Stimulated activated CD4-positive, alpha-beta T cell treated with anti-CD3 and anti-CD28 coated beads, Interleukin-4, amount 100 ng/mL, for 48 hours (primary cell): ENCODE data around the gene HAT1.
A peak's percentile ranks its signal among the peaks of the same experiment; 100 is the strongest.
"Not testable (repeated sequence)": the region's sequence is repeated elsewhere in the genome, so short reads cannot be mapped to it uniquely, and the experiment has no call there.

Experiments used
- DNase-seq, 2 donors: peaks; one replicate each; pipeline ENCODE4 v3.0.0-alpha.2; 2020; ENCODE audit warnings: low read depth in 2 of 2

HAT1 gene, protein sequence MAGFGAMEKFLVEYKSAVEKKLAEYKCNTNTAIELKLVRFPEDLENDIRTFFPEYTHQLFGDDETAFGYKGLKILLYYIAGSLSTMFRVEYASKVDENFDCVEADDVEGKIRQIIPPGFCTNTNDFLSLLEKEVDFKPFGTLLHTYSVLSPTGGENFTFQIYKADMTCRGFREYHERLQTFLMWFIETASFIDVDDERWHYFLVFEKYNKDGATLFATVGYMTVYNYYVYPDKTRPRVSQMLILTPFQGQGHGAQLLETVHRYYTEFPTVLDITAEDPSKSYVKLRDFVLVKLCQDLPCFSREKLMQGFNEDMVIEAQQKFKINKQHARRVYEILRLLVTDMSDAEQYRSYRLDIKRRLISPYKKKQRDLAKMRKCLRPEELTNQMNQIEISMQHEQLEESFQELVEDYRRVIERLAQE

DNA sequence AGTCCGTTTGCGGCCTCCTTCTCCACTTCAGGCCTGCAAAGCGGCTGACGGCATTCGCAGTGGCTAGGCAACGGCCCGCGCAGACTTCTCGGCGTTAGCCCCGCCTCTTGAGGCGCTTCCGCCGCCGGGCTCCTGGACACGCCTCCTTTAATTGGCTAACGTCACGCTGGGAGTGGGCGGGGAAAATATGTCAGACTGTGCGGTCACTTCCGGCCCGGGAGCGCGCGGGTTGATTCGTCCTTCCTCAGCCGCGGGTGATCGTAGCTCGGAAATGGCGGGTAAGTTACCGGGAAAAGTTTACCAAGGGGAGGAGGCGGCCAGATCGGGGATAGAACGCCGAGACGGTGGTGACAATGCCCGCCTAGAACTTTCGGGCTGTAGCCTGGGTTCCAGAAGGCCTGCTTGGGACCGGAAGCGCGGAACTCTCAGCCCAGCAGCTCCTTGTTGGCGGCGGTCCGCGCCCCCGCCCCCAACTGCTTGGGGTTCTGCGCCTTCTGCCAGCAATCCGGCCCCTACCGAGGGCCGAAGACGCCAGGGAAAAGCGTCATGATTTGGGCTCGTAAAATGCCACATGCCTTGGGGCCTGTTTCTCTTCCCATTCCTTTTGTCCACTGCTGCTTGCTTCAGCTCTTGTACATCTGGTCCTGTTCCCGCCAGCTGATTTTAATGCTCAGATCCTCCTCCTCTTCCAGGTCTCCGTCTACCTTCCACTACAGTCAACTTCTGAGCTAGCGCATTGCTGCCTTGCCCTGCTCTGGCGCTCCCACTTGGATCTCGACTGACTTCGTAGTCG lies at the start of gene HAT1:
HAT1 (plus strand) TSS at position 232 of the 793 bp plus-strand sequence; CDS start at position 272, 40 bp downstream.
- DNase-seq: peak; percentile 96 to 99

DNA sequence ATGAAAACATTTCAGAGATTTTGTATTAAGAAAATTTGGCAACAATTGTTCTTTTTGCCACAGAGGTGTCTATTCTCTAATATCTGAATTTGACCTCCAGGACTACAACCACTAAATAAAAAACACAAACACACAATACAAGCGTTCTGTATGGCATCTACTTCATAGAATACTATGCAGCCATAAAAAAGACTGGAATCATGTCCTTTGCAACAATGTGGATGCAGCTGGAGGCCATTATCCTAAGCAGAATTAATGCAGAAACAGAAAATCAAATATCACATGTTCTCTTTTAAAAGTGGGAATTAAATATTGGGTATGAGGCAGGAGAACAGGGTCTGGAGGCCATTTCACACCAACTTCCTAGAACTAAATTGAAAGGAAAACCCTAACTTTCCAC lies 47.7 kb upstream of the HAT1 start:
- no peak for DNase-seq

DNA sequence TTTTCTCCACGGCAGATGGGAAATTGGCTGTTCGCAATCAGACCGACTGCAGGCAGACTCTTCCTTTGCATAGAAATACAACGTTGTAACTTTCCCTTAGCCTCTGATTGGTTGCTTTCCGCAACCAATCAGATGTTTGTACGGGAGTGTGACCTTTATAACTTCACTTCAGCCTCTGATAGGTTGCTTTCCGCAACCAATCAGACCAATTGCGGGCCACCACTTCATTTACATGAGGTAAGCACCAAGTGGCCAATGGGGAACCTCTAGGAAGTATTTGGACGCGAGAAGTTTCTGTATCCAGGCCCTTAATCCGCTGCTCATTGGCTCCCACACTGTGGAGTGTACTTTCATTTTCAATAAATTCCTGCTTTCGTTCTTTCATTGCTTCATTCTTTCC lies 47.3 kb upstream of the HAT1 start:
- no peak for DNase-seq

DNA sequence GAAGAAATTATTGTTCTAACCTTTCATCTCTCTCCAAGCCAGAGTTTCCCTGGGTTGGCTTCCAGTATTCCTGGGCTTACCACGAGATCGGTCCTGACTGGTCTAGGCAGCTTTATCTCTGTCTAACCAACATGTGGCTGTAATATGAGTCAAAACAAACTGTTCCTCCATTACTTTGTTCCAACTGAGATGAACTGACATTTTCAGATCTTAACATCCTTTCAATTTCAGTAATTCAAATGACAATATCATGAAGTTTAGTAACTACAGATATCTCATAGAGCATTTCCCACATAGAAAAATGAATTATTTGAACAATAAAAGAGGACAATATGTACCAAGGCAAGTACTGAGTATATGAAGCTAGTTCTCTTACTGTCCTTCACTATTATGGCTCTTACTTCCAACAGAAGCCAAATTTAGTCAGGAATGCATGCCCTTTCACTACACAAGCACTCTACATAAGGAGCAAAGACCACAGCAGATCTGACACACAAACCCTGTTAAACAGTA lies 43.7 kb upstream of the HAT1 start:
- DNase-seq: no peak

DNA sequence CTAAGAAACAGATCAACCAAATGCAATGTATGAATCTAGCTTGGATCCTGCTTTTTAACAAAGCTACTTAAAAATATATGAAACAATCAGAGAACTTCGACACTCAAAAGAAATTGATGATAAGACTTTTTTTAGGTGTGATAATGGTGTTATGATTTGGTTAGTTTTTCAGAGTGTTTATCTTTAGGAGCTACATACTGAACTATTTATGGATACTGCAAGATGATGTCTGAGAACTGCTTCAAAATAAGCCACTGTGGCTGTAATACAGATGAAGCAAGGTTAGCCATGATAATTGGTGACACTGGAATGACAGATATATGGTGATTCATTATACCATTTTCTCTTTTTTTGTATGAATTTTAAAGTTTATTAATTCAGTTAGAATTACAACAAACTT lies 42.4 kb upstream of the HAT1 start:
- DNase-seq: no peak

DNA sequence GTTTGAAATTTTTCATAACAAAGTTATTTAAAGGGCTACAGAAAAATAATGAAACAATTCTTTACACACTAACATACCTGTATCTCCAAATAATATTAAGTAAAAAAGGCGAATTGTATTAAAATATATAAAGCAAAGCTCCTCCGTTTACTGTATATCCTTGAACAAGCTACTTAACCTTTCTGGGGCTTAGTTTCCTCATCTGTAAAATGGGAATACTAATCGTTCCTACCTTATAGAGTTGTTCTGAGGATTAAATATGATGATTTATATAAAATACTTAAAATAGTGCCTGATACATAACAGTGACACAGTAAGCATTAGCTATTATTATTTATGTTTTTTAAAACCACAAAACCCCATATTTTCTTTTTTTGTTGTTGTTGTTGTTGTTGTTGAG lies 41.5 kb upstream of the HAT1 start:
- no peak for DNase-seq

DNA sequence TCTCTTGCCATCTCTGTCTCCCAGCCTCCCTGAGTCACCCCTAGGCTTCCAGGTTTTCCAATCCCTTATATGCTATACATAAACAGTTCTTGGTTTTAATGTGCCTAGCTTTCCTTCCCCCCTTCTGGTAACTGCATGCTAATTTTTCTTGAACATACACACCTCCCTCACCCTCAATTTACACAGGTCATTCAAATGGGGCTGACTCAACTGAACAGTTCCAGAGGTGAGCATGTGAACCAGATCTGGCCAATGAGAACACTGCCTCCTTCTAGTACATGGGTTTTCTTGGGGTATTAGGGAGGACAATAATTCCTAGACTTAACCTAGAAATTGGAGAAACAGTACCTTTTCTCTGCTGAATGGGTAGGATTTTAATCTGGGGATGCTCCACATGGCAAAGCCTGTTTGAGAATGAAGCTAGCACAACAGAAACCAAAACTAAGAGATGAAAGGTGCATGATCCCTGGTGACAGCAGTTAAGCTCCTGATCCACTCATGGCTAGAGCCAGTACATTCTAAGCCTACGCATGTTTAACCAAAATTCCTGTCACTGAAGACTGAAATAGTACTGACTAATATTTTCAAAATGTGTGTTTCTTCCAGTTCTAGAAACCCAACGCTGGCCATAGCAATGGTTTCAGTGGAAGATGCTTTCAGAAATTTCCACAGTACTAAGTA lies 40.0 kb upstream of the HAT1 start:
- no peak for DNase-seq

DNA sequence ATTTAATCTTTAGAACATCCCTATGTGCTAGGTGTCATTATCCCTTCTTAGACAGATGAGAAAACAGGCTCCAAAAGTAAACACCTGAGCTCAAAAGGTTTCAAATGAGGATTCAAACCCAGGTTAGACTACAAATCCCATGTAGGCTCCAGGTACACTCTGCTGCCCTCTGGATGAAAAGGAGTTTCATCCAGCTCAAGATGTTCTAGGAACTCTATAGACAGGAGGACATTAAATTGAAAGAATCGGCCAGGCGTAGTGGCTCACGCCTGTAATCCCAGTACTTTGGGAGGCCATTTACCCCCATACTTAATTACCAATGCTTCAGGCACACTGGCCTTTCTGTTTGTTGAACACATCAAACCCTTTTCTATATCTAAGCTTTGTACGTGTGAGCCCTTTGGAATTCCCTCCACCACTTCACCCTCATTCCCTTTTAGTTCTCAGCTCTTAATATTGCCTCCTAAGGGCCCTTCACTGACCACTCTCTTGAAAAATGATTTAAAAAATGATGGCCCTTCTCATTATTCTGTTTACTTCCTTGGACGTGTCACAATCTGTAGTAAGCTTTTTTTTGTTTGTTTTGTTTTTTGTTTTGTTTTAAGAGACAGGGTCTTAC lies 38.9 kb upstream of the HAT1 start:
- no peak for DNase-seq

DNA sequence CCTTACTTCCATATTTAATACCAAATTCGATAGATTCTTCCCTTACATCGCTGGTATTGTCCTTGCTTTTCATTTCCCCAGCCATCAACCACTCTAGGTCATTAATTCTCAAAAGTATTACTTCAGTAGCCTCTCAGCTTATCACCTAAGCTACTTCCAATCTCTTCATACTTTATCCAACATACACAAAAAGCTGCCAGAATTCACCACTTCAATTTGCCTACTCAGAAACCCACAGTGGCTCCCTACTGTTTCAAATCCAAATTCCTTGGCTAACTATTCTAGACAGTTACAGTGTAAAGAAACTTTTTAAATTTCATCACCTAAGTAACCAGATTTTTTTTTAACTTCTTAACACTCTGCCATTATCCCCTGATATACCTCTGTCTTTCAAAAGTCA lies 32.9 kb upstream of the HAT1 start:
- no peak for DNase-seq

DNA sequence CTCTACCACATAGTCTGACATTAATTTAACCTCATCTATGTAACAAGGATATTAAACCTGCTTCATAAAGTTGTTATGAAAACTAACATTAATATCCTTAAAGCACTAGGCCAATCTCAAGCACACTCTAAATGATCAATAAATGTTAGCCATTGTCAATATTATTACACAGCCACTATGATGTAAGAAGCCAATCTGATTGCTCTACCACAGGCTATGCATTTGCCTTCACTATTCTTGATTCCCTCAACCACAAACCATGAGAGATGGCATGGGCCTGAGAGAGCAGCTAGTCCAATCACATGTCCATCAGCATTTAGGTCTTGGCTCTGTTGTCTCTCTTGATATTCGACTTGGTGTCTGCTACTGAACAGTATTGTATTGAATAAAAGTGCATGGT lies 32.5 kb upstream of the HAT1 start:
- no peak for DNase-seq

DNA sequence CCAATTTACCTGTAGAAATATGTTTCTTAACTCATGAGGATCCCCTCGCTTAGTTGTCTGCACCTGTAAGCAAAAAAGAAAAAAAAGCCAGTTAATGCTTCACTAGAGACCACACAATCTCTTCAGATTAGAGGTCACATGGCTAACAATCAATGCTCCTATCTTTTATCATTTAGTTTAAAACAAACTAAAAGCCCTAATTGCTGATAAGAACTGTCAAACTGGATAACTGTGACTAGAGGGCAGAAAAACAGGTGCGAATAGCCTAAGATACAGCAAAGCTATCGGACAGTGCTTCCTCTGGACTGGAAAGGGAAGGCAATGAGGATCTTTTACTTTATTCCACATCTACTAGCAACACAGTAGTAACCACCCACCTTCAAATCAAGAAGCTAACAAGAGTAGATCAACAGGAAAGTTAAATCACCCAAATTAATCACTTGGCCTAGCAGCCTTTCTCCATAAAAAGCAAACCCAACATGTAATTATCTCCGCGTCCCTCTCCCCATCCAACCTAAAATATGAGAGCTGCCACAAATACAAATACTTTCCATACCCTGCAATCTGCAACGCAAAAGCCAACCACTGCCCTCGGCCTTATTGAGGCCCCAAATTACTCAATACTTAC lies 29.0 kb upstream of the HAT1 start:
- DNase-seq: no peak

DNA sequence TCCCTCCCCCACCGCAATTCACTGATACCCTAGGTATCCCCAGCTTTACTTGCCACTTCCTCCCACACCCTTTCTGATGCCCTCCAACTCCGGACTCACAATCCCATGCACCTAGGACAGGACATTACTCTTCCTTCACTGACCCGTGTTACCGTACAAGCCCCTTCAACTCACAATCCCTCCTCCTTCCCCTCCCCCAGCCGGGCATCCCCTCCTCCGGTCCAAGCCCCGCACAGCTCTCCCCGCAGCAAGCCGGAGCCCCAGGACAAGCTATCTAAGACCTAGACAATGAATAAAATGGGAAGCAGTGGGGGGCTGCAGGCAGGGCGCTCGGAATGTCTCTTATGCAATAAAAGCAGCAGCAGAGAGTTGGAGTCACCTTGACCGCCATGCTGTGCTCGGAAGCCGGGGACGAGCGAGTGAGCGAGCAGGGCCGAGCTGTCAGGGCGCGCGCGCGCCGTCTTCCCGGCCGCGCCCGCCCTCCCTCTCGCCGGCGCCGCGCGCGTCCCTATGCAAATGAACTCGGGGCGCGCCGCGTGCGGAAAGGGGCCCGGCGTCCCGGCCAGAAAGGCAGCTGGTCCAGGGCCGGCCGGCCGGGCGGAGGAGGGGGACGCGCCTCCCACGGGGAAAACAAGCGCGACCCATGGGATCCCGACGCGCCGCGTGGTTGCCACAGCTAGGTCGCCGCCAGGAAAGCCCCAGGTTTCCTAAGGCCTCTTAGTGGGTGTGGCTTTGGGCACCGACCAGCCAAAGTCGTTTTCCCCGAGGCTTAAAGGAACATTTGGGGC lies 28.2 kb upstream of the HAT1 start, which contains the start of gene SLC25A12:
SLC25A12 (minus strand) TSS at position 421 of the 788 bp plus-strand sequence; CDS start at position 391, 30 bp downstream.
- DNase-seq: peak; percentile 68 to 72

DNA sequence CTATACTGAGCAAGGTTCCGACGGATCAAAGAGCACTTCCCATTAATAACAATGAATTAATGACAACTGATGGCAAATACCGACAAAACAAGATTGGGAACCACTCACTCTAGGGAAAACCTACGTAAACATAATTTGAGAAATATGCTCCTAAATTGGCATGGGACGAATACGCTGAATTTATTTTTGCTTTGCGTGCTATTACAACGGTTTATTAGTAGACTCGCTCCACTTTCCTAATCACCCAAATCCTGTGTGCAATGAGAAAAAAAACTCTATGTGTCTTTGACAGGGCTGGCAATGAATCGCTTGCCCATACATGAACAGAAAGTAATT lies 27.7 kb upstream of the HAT1 start:
- DNase-seq: no peak

DNA sequence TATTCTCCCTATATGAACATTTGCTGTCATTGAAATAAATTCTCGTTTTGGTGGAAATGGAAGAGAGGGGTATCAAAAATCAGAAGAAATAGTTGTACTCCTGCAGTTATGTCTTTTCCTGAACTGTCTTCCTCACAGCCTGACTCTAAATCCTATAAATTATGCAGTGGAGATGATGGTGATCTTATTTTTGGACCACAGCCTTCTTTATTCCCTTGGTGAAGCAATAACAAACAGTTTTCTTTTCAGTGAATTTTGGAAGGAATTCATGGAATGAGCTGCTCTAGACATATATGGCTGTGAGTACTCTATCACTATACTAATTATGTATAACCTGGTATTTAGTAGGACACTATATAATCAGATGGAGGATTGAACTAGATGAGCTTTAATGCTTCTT lies 26.5 kb upstream of the HAT1 start:
- no peak for DNase-seq

DNA sequence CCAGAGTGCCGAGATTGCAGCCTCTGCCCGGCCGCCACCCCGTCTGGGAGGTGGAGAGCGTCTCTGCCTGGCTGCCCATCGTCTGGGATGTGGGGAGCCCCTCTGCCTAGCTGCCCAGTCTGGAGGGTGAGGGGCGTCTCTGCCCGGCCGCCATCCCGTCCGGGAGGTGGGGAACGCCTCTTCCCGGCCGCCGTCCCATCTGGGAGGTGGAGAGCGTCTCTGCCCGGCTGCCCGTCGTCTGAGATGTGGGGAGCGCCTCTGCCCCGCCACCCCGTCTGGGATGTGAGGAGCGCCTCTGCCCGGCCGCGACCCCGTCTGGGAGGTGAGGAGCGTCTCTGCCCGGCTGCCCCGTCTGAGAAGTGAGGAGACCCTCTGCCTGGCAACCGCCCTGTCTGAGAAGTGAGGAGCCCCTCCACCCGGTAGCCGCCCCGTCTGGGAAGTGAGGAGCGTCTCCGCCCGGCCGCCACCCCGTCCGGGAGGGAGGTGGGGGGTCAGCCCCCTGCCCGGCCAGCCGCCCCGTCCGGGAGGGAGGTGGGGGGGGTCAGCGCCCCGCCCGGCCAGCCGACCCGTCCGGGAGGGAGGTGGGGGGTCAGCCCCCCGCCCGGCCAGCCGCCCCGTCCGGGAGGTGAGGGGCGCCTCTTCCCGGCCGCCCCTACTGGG lies 22.5 kb upstream of the HAT1 start:
- not testable (repeated sequence) for DNase-seq

DNA sequence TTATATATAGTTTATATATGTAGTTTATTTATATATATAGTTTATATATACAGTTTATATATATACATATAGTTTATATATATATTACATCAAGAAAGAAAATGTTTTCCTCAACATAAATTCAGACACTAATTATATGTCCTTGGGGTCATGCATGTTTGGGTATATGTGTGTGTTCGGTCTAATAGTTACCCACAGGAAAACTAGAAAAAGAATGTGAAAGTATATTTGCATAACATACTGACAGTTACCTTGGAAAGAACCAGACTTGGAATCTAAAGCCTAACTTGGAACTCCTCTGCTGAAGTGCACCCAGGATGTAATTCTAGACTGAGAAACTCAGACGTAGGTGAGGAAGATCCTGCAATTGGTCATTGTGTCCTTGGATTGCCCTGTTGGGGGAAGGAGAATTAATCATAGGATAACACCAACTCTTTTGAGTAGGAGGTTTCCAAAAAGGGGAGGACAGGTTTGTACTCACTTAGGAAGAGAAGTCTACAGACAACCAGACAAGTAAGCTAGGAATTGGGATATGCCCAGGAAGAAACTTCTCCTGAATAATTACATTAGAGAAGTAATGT lies 19.3 kb upstream of the HAT1 start:
- DNase-seq: no peak

DNA sequence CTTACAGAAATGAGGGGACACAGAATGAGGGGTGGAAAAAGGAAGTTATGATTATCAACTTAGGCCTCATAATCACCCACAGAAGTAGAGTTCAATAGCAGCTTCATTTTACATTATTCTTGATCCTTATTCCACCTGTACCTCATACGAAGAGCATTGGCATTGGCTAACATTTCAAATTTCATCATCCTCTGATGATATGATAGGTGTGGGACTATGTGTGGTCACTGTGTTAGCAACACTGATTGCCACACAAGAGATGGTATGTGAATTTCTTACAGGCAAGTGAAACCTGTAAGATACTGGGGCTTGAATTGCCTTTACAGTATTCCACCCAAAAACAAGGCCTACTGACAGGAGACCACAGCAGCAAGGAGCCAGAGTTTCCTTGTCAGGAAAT lies 14.0 kb upstream of the HAT1 start:
- DNase-seq: no peak

DNA sequence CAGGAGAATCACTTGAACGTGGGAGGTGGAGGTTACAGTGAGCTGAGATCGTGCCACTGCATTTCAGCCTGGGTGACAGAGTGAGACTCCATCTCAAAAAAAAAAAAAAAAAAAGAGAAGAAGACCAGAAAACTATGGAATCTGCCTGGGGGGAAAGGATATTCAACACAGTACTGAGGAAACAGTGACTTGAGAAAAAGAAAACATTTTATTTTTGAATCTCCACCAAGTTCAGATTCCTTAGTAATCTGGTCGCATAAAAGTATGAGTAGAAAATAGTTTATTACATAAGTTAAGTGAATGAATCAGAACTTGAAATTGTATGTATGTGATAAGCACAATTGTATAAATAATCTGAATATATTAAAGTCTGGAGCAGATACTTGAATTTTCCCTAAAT lies 13.0 kb upstream of the HAT1 start:
- no peak for DNase-seq

DNA sequence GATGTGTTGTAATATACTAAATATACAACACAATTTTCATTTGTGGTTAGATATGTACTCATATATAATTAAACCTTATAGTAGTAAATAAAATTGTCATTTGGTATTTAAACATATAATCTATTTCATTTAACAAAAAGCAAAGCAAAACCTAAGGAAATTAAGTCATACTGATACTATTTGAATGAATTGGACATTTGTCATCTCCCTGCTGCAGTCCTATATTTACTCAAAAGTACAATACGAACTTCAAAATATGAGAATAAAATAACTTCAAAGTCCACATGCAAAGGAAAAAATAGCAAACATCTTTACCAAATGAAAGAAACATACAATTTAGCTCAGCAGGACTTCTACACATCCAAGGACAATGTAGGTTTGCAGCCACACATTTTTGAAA lies 11.8 kb upstream of the HAT1 start:
- no peak for DNase-seq

DNA sequence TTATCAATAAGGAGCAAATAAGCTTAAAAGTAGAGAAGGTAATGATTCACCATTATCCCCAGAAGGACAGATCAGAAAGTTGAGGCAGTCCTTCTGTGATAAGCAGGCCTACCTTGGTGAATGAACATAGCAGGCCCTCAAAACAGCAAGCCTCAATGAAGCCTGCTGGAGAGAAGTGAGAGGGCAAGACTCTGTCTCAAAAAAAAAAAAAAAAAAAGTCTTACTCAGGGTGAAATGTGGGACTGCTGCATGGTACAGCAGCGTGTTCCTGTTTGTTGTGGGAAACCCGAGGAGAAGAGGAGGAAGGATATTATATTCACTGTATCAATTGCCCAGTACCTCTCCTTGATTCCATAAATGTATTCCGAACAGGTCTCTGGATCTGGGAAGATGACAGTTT lies 8.7 kb upstream of the HAT1 start:
- no peak for DNase-seq
